ENCODE data around the gene FBXL5. TPM values are rescaled to one million over a fixed set of nuclear protein-coding genes. Genes with fewer than 3 reads are reported as not detected.

The FBXL5 gene
- total and polyA plus RNA-seq, 4 donors, result 24.5 to 79.7 (median 34.5) TPM

Other genes starting within 250 kb of the FBXL5 start
- gene C1QTNF7, start 227.3 kb downstream of the FBXL5 start, total RNA-seq, result under 1 TPM; 0.33 to 0.51 TPM
- gene C1QTNF7, start 227.3 kb downstream of the FBXL5 start, polyA plus RNA-seq, result under 1 TPM; 0.43 to 0.55 TPM
- 1 to 10 TPM; 2.9 to 3.8 TPM for gene CC2D2A, start 185.5 kb downstream of the FBXL5 start, total RNA-seq
- 1 to 10 TPM; 2.3 to 2.8 TPM for gene CC2D2A, start 185.5 kb downstream of the FBXL5 start, polyA plus RNA-seq
- gene FAM200B, start 26.5 kb upstream of the FBXL5 start, total RNA-seq, result 10 to 100 TPM; 11.8 to 17.0 TPM
- 10 to 100 TPM; 16.8 to 45.7 TPM for gene FAM200B, start 26.5 kb upstream of the FBXL5 start, polyA plus RNA-seq
- gene BST1, start 47.7 kb upstream of the FBXL5 start, total RNA-seq, result 10 to 100 TPM in 1 of 2 donors, 1 to 10 TPM in 1; 7.7 to 12.1 TPM
- 10 to 100 TPM in 1 of 2 donors, 1 to 10 TPM in 1; 3.7 to 13.2 TPM for gene BST1, start 47.7 kb upstream of the FBXL5 start, polyA plus RNA-seq
- 1 to 10 TPM; 6.1 to 9.4 TPM for gene CD38, start 123.0 kb upstream of the FBXL5 start, total RNA-seq
- gene CD38, start 123.0 kb upstream of the FBXL5 start, polyA plus RNA-seq, result 1 to 10 TPM; 3.2 to 4.5 TPM

Measured in liver (tissue), 4 donors.